MM.1S (cell line): Measurements from ENCODE around the gene PBXIP1.

Source experiments
- EZH2 ChIP-seq: fragments of 300-600 bp; sonication (generic); optimal IDR thresholded peaks from 2 replicates; pipeline ENCODE3; 2017; ENCODE audit warnings: low read depth, mild to moderate bottlenecking, antibody characterized with exemption, low read length, mixed read lengths
- TF ChIP-seq, protein P1 (sequence below): fragments of 300-600 bp; sonication (generic); IDR thresholded peaks from 2 replicates; pipeline ENCODE4 v1.5.1; 2016; ENCODE audit warnings: antibody characterized with exemption, low read length, mixed read lengths

DNA sequence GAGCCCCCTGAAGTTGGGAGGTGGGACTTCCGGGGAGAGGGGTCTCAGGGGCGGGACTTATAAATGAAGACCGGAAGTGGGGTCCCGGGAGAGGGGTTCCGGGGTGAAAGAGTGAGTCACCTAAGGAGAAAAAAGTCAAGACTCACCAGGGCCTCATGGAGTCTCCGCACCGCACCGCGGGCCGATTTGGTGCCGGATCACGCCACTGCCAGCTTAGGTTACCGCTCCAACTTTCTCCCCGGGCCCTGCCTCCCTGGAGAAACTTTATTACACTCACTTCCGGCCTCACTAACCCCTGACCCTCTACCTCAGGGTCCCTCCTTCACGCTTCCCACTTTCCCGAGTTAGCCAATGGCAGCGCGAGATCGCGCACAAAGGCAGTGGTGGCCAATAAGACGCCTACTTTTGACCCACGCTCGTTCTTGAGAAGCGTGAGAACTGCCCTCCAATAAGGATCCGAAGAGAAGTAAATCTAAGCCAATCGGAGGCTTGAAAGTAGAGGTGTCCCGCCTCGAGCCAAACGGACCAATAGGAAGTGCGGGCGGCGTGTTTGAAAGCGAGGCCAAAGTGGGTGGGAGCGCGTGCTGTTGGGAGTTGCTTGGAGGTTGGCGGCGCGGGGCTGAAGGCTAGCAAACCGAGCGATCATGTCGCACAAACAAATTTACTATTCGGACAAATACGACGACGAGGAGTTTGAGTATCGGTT, 18.4 kb upstream of the PBXIP1 start, which contains the start of gene CKS1B:
- TF ChIP-seq EZH2 = no peak
- TF ChIP-seq, protein P1, sequence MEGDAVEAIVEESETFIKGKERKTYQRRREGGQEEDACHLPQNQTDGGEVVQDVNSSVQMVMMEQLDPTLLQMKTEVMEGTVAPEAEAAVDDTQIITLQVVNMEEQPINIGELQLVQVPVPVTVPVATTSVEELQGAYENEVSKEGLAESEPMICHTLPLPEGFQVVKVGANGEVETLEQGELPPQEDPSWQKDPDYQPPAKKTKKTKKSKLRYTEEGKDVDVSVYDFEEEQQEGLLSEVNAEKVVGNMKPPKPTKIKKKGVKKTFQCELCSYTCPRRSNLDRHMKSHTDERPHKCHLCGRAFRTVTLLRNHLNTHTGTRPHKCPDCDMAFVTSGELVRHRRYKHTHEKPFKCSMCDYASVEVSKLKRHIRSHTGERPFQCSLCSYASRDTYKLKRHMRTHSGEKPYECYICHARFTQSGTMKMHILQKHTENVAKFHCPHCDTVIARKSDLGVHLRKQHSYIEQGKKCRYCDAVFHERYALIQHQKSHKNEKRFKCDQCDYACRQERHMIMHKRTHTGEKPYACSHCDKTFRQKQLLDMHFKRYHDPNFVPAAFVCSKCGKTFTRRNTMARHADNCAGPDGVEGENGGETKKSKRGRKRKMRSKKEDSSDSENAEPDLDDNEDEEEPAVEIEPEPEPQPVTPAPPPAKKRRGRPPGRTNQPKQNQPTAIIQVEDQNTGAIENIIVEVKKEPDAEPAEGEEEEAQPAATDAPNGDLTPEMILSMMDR = no peak
